ENCODE measurements around the gene PKM. TPM values are rescaled to one million over a fixed set of nuclear protein-coding genes. Genes with fewer than 3 reads are reported as not detected.
A peak's percentile ranks its signal among the peaks of the same experiment; 100 is the strongest.

Gene PKM
- total and polyA plus RNA-seq, 9 of the 15 experiments (the other 6 are each of a cell fraction or from before 2014, with no cell fraction given) = 140 to 825 (median 383) TPM

GRCh38 chr15:72230197-72231065 lies 559 bp downstream of the PKM start (continued):
- TF ChIP-seq MAFF (IDR thresholded peaks at IDR 0.05; ENCODE audit: low read length) (no peak), MBD2 (IDR thresholded peaks at IDR 0.05; ENCODE audit: borderline replicate concordance, low read depth) (no peak), CXXC5 (CRISPR knock-in tag; IDR thresholded peaks at IDR 0.05) (no peak), HNRNPUL1 (IDR thresholded peaks at IDR 0.05; ENCODE audit: low read length) (no peak), ZNF134 (CRISPR knock-in tag; conservative IDR thresholded peaks at IDR 0.05) (no peak), KDM5B (IDR thresholded peaks at IDR 0.05; ENCODE audit: insufficient replicate concordance, low read depth, low read length) (peak; percentile 35), ZNF57 (CRISPR knock-in tag; IDR thresholded peaks at IDR 0.05) (no peak), SAFB2 (IDR thresholded peaks at IDR 0.05; ENCODE audit: borderline replicate concordance, low read depth, low read length, severe bottlenecking) (no peak), NELFE (IDR thresholded peaks at IDR 0.05; ENCODE audit: insufficient read depth, insufficient read length) (no peak), RAD51 (IDR thresholded peaks at IDR 0.05; ENCODE audit: borderline replicate concordance, low read depth) (no peak), KAT7 (CRISPR knock-in tag; IDR thresholded peaks at IDR 0.05; ENCODE audit: borderline replicate concordance) (no peak; the same call in 1 of the 2 replicates), CCAR2 (IDR thresholded peaks at IDR 0.05; ENCODE audit: low read depth, low read length) (no peak), ZSCAN29 (IDR thresholded peaks at IDR 0.05) (no peak), FOXJ3 (CRISPR knock-in tag; IDR thresholded peaks at IDR 0.05) (no peak), BCOR (IDR thresholded peaks at IDR 0.05) (peak; percentile 46; the same call in 1 of the 2 replicates), ZNF23 (CRISPR knock-in tag; IDR thresholded peaks at IDR 0.05) (no peak), ZNF76 (CRISPR knock-in tag; IDR thresholded peaks at IDR 0.05; ENCODE audit: borderline replicate concordance) (no peak), SETDB1 (IDR thresholded peaks at IDR 0.05; ENCODE audit: low read length) (no peak), WHSC1 (IDR thresholded peaks at IDR 0.05; ENCODE audit: low read length) (no peak), ZNF695 (CRISPR knock-in tag; IDR thresholded peaks at IDR 0.05) (no peak), POLR2H (tag; IDR thresholded peaks at IDR 0.05; ENCODE audit: low read depth) (no peak), ZNF79 (CRISPR knock-in tag; IDR thresholded peaks at IDR 0.05; ENCODE audit: low read depth) (no peak), CEBPG (CRISPR knock-in tag; IDR thresholded peaks at IDR 0.05) (no peak), CEBPG (tag; conservative IDR thresholded peaks at IDR 0.05 in 1 of 2, IDR thresholded peaks at IDR 0.05 in 1 of 2) (peak in 1 of 2 experiments; percentile 53; a peak in 2 of 4 replicates)
- TF ChIP-seq, protein P1, sequence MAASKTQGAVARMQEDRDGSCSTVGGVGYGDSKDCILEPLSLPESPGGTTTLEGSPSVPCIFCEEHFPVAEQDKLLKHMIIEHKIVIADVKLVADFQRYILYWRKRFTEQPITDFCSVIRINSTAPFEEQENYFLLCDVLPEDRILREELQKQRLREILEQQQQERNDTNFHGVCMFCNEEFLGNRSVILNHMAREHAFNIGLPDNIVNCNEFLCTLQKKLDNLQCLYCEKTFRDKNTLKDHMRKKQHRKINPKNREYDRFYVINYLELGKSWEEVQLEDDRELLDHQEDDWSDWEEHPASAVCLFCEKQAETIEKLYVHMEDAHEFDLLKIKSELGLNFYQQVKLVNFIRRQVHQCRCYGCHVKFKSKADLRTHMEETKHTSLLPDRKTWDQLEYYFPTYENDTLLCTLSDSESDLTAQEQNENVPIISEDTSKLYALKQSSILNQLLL (CRISPR knock-in tag; IDR thresholded peaks at IDR 0.05; ENCODE audit: borderline replicate concordance) = no peak
